Adrenal gland (tissue), 12 donors: Measurements from ENCODE around the gene NCKAP5. TPM values are rescaled to one million over a fixed set of nuclear protein-coding genes. Genes with fewer than 3 reads are reported as not detected.

Source experiments
- DNase-seq, 7 donors: peaks; one replicate each; pipeline ENCODE4 v3.0.0-alpha.2; 2019 to 2020
- H3K27ac ChIP-seq, 5 donors: fragments of 200-600 bp; sonication (generic) in 4 of 5; 1 replicate in 3 of 5; 2 replicates in 2 of 5; pipeline versions ENCODE4 v1.5.1 to v1.8.0; 2016 to 2020; ENCODE audit warnings: mild to moderate bottlenecking in 1 of 5
- H3K27me3 ChIP-seq: fragments of 200-600 bp; 2 replicates; pipeline ENCODE4 v1.8.0; 2021
- H3K36me3 ChIP-seq, 2 donors: fragments of 200-600 bp; replicated peaks in 1 of 2; 1 replicate in 1 of 2; 2 replicates in 1 of 2; pipeline versions ENCODE4 v1.5.1 to v1.8.0; 2018 to 2022
- H3K4me1 ChIP-seq, 2 donors: fragments of 200-600 bp; replicated peaks in 1 of 2; 1 replicate in 1 of 2; 2 replicates in 1 of 2; pipeline versions ENCODE4 v1.5.1 to v1.8.0; 2018 to 2021
- H3K4me3 ChIP-seq, 4 donors: fragments of 200-600 bp; sonication (generic) in 3 of 4; one replicate each; pipeline ENCODE4 v1.5.1; 2016 to 2018
- H3K9me3 ChIP-seq, 3 donors: fragments of 200-600 bp; sonication (generic) in 1 of 3; replicated peaks in 1 of 3; 1 replicate in 2 of 3; 2 replicates in 1 of 3; pipeline versions ENCODE4 v1.5.1 to v1.8.0; 2016 to 2021
- CTCF ChIP-seq, 6 experiments: fragments of 450-650 bp in 4 of 6; fragments of 200-600 bp in 2 of 6; sonication (generic) in 1 of 6; IDR thresholded peaks; 1 replicate in 5 of 6; 2 replicates in 1 of 6; pipeline versions ENCODE4 v1.5.1 to v1.8.0; 2016 to 2021; ENCODE audit warnings: antibody characterized with exemption in 6 of 6, mild to moderate bottlenecking in 2 of 6, moderate library complexity in 1 of 6
- POLR2A ChIP-seq, 2 donors: fragments of 450-650 bp; IDR thresholded peaks; one replicate each; pipeline ENCODE4 v1.6.1; 2017; ENCODE audit warnings: antibody characterized with exemption in 2 of 2, mild to moderate bottlenecking in 2 of 2, moderate library complexity in 1 of 2
- WGBS, 4 donors: extraction: QIAGEN DNeasy Blood & Tissue Kit in 2 of 4; methylation state at CpG; one replicate each; pipeline versions ENCODE4 v1.1.5 to v1.1.7; 2013 to 2017; 5-methylcytosine and 5-hydroxymethylcytosine counted together
- intact Hi-C, 2 donors: fragments of 100-400 bp; cut with DNase I; formaldehyde crosslinking; loops; one replicate each; pipeline versions ENCODE4 v1.14.1 to v1.15.0; 2022 to 2023
- polyA plus RNA-seq, 3 donors: library from polyadenylated mRNA; stranded (reverse); fragments of 200-250 nt in 2 of 3; fragments of 350-450 nt in 1 of 3; fragmentation: Illumina TruSeq in 1 of 3; extraction: RNeasy Lipid Tissue Mini Kit (QIAGEN cat#74804) in 1 of 3; gene quantifications; one replicate each; pipeline ENCODE4 v1.2.3, GENCODE V29; 2013 to 2014
- total RNA-seq, 9 donors: library from RNA; depleted of rRNA in 4 of 9; stranded (reverse); fragments of >200 nt in 4 of 9; fragments of 120-200 nt in 1 of 9; fragmentation: NEBNext Ultra II Directional in 1 of 9; extraction: Animal tissue kit (Norgen Biotek cat#: 25700) in 1 of 9; gene quantifications; one replicate each; pipeline versions ENCODE4 v1.1.0 to v1.2.4, GENCODE V29; 2013 to 2023
- donor health status: healthy with polysubstance abuse.
- donor health status: Bipolar disorder and iron deficiency.
- donor health status: DM: yes; HTN: yes; CAD: no.
- donor health status: DM: no; HTN: no; CAD: no.
- donor health status: DM: no; HTN: no; CAD: no.
- donor health status: DM: yes; HTN: yes; CAD: no.

NCKAP5 gene
- total and polyA plus RNA-seq, 12 donors = 0.06 to 3.1 (median 1.1) TPM

- Histone ChIP-seq H3K27me3 (no peaks in the 10 kb centered on the region), H3K36me3 (no peaks in the 10 kb centered on the region), H3K4me3 (no peak overlapping the region), H3K27ac (no peak overlapping the region), H3K9me3 (no peaks in the 10 kb centered on the region), H3K4me1 (no peaks in the 10 kb centered on the region)
- TF ChIP-seq POLR2A (IDR thresholded peaks at IDR 0.05) (no peak), CTCF (IDR thresholded peaks at IDR 0.05) (no peak)
- intact Hi-C loops = no loop called here
- 83 to 88% (median 88%) methylated on average over 1 of the region's 1 CpG; no CpG with 5 or more reads in 1 of the 4 donors for WGBS, 4 donors
- DNase-seq = no peak
Observed at GRCh38 chr2:133574620-133575019, 6.4 kb upstream of the NCKAP5 start.

- no peaks in the 10 kb centered on the region for H3K27me3 ChIP-seq
- no peak for DNase-seq
- no peaks in the 10 kb centered on the region for H3K36me3 ChIP-seq
- intact Hi-C loops = no loop called here
- no peak overlapping the region for H3K4me3 ChIP-seq
- TF ChIP-seq POLR2A (IDR thresholded peaks at IDR 0.05) (no peak), CTCF (IDR thresholded peaks at IDR 0.05) (no peak)
- H3K27ac ChIP-seq = no peak overlapping the region
- H3K4me1 ChIP-seq = no peaks in the 10 kb centered on the region
- 61 to 65% (median 64%) methylated on average over 5 of the region's 5 CpGs for WGBS, 4 donors
- no peaks in the 10 kb centered on the region for H3K9me3 ChIP-seq
Observed at GRCh38 chr2:133574186-133574585, 5.9 kb upstream of the NCKAP5 start.

- H3K27me3 ChIP-seq = no peaks in the 10 kb centered on the region
- 79 to 85% (median 81%) methylated on average over 6 of the region's 6 CpGs for WGBS, 4 donors
- H3K9me3 ChIP-seq = no peaks in the 10 kb centered on the region
- H3K4me3 ChIP-seq = no peak overlapping the region
- intact Hi-C loops = no loop called here
- TF ChIP-seq POLR2A (IDR thresholded peaks at IDR 0.05) = no peak
- TF ChIP-seq CTCF (IDR thresholded peaks at IDR 0.05) = no peak
- no peaks in the 10 kb centered on the region for H3K36me3 ChIP-seq
- no peak overlapping the region for H3K27ac ChIP-seq
- DNase-seq = no peak
- H3K4me1 ChIP-seq = no peaks in the 10 kb centered on the region
Observed at GRCh38 chr2:133573491-133574162, 5.4 kb upstream of the NCKAP5 start.

GRCh38 chr2:133571249-133571648 lies 3.0 kb upstream of the NCKAP5 start:
- H3K4me3 ChIP-seq = no peak overlapping the region
- H3K36me3 ChIP-seq = no peaks in the 10 kb centered on the region
- 80 to 89% (median 86%) methylated on average over 6 of the region's 6 CpGs for WGBS, 4 donors
- no peaks in the 10 kb centered on the region for H3K9me3 ChIP-seq
- no peak for TF ChIP-seq POLR2A (IDR thresholded peaks at IDR 0.05)
- TF ChIP-seq CTCF (IDR thresholded peaks at IDR 0.05) = no peak
- H3K4me1 ChIP-seq = no peaks in the 10 kb centered on the region
- H3K27me3 ChIP-seq = no peaks in the 10 kb centered on the region
- no peak overlapping the region for H3K27ac ChIP-seq
- DNase-seq = no peak
- intact Hi-C loops = no loop called here
